WTC11 (cell line): Measurements from ENCODE around the gene EMC10. TPM values are rescaled to one million over a fixed set of nuclear protein-coding genes. Genes with fewer than 3 reads are reported as not detected.
A peak's percentile ranks its signal among the peaks of the same experiment; 100 is the strongest.

Experiments
- ATAC-seq: fragments of 200-7000 bp; cut with Tn5 transposase; 2 replicates; pipeline ENCODE4 v1.10.0; 2021; ENCODE audit warnings: mild to moderate bottlenecking, moderate library complexity
- CTCF ChIA-PET: fragments of 300-600 bp; sonication (Branson Sonifier 250); formaldehyde crosslinking; loops from one replicate; lab custom pipeline; 2021; ENCODE audit warnings: antibody characterized with exemption; lab: Charles Lee
- POLR2A ChIA-PET: fragments of 350-600 bp; sonication (Branson Sonifier 250); formaldehyde crosslinking; loops from one replicate; lab custom pipeline; 2021; ENCODE audit warnings: antibody characterized with exemption; lab: Charles Lee
- DNase-seq: peaks from one replicate; pipeline ENCODE4 v3.0.0; 2021; ENCODE audit warnings: low spot score
- H3K27ac Mint-ChIP-seq: 2 replicates; pipeline ENCODE4 v1.8.0; 2021; ENCODE audit warnings: mixed read lengths
- H3K27me3 Mint-ChIP-seq: 2 replicates; pipeline ENCODE4 v1.8.0; 2021; ENCODE audit warnings: low read depth, mild to moderate bottlenecking, moderate library complexity, mixed read lengths
- H3K36me3 Mint-ChIP-seq: 2 replicates; pipeline ENCODE4 v1.8.0; 2021; ENCODE audit warnings: mixed read lengths
- H3K4me1 Mint-ChIP-seq: 2 replicates; pipeline ENCODE4 v1.8.0; 2022; ENCODE audit warnings: mixed read lengths
- H3K4me3 Mint-ChIP-seq: 2 replicates; pipeline ENCODE4 v1.8.0; 2021; ENCODE audit warnings: mild to moderate bottlenecking, moderate library complexity, mixed read lengths
- H3K9me3 Mint-ChIP-seq: 2 replicates; pipeline ENCODE4 v1.8.0; 2021; ENCODE audit warnings: mixed read lengths
- ELF4 ChIP-seq: sonication (generic); formaldehyde crosslinking; IDR thresholded peaks from 2 replicates; pipeline ENCODE4 v1.8.1; 2022; ENCODE audit warnings: low read depth, mild to moderate bottlenecking, moderate library complexity, missing genetic modification reagents
- EMX1 ChIP-seq: fragments of 250-450 bp; sonication (Bioruptor Pico); IDR thresholded peaks from 2 replicates; pipeline ENCODE4 v1.8.0; 2021; ENCODE audit warnings: mild to moderate bottlenecking
- FOXK1 ChIP-seq: sonication (generic); formaldehyde crosslinking; IDR thresholded peaks from 2 replicates; pipeline ENCODE4 v1.8.0; 2022; ENCODE audit warnings: mild to moderate bottlenecking, moderate library complexity, missing genetic modification reagents
- FOXP1 ChIP-seq: sonication (generic); formaldehyde crosslinking; IDR thresholded peaks from 2 replicates; pipeline ENCODE4 v1.8.0; 2022; ENCODE audit warnings: missing genetic modification reagents, mild to moderate bottlenecking, moderate library complexity, borderline replicate concordance
- GTF2I ChIP-seq: fragments of 250-450 bp; sonication (Bioruptor Pico); conservative IDR thresholded peaks from 2 replicates; pipeline ENCODE4 v1.4.0; 2021; ENCODE audit warnings: mild to moderate bottlenecking
- MXD4 ChIP-seq: fragments of 250-450 bp; sonication (Bioruptor Pico); IDR thresholded peaks from 2 replicates; pipeline ENCODE4 v1.8.0; 2021; ENCODE audit warnings: mild to moderate bottlenecking, moderate library complexity, borderline replicate concordance
- NFATC4 ChIP-seq: fragments of 250-450 bp; sonication (Bioruptor Pico); IDR thresholded peaks from 2 replicates; pipeline ENCODE4 v1.9.0; 2021; ENCODE audit warnings: mild to moderate bottlenecking
- NFYB ChIP-seq: sonication (generic); formaldehyde crosslinking; conservative IDR thresholded peaks from 2 replicates; pipeline ENCODE4 v1.8.0; 2022; ENCODE audit warnings: low read depth, missing genetic modification reagents
- NR2C2 ChIP-seq: sonication (generic); formaldehyde crosslinking; IDR thresholded peaks from 2 replicates; pipeline ENCODE4 v1.8.0; 2022; ENCODE audit warnings: mild to moderate bottlenecking, missing genetic modification reagents
- NR3C1 ChIP-seq: sonication (generic); formaldehyde crosslinking; conservative IDR thresholded peaks from 2 replicates; pipeline ENCODE4 v1.8.1; 2023; ENCODE audit warnings: low read depth, mild to moderate bottlenecking, missing genetic modification reagents
- TCF7 ChIP-seq: sonication (generic); formaldehyde crosslinking; IDR thresholded peaks from 2 replicates; pipeline ENCODE4 v1.8.0; 2022; ENCODE audit warnings: mild to moderate bottlenecking, low read depth, missing genetic modification reagents, moderate library complexity
- TEAD1 ChIP-seq: sonication (generic); formaldehyde crosslinking; IDR thresholded peaks from 2 replicates; pipeline ENCODE4 v1.8.0; 2022; ENCODE audit warnings: mild to moderate bottlenecking, missing genetic modification reagents
- ZNF396 ChIP-seq: fragments of 250-450 bp; sonication (Bioruptor Pico); IDR thresholded peaks from 2 replicates; pipeline ENCODE4 v1.8.0; 2021; ENCODE audit warnings: mild to moderate bottlenecking, moderate library complexity, borderline replicate concordance
- ZNF671 ChIP-seq: fragments of 250-450 bp; sonication (Bioruptor Pico); IDR thresholded peaks from 2 replicates; pipeline ENCODE4 v1.8.0; 2021; ENCODE audit warnings: mild to moderate bottlenecking
- total RNA-seq: library from RNA; stranded (reverse); gene quantifications from 3 replicates; pipeline ENCODE4 v1.2.3, GENCODE V29; 2021
- TF ChIP-seq, protein P1 (sequence below): sonication (generic); formaldehyde crosslinking; IDR thresholded peaks from 2 replicates; pipeline ENCODE4 v1.8.0; 2022; ENCODE audit warnings: missing genetic modification reagents
- TF ChIP-seq, protein P2 (sequence below): sonication (generic); formaldehyde crosslinking; IDR thresholded peaks from 2 replicates; pipeline ENCODE4 v1.8.0; 2023; ENCODE audit warnings: missing genetic modification reagents
- TF ChIP-seq, protein P3 (sequence below): fragments of 250-450 bp; sonication (Bioruptor Pico); IDR thresholded peaks from 2 replicates; pipeline ENCODE4 v2.1.2; 2022; ENCODE audit warnings: mild to moderate bottlenecking, moderate library complexity
- TF ChIP-seq, protein P4 (sequence below): sonication (generic); formaldehyde crosslinking; IDR thresholded peaks from 2 replicates; pipeline ENCODE4 v1.8.0; 2023; ENCODE audit warnings: missing genetic modification reagents, mild to moderate bottlenecking, borderline replicate concordance
- TF ChIP-seq, protein P5 (sequence below): sonication (generic); formaldehyde crosslinking; IDR thresholded peaks from 2 replicates; pipeline ENCODE4 v1.8.1; 2023; ENCODE audit warnings: mild to moderate bottlenecking, missing genetic modification reagents, moderate library complexity

EMC10 gene
- total RNA-seq, 1 experiment from 2014 or later = 114 TPM

DNA sequence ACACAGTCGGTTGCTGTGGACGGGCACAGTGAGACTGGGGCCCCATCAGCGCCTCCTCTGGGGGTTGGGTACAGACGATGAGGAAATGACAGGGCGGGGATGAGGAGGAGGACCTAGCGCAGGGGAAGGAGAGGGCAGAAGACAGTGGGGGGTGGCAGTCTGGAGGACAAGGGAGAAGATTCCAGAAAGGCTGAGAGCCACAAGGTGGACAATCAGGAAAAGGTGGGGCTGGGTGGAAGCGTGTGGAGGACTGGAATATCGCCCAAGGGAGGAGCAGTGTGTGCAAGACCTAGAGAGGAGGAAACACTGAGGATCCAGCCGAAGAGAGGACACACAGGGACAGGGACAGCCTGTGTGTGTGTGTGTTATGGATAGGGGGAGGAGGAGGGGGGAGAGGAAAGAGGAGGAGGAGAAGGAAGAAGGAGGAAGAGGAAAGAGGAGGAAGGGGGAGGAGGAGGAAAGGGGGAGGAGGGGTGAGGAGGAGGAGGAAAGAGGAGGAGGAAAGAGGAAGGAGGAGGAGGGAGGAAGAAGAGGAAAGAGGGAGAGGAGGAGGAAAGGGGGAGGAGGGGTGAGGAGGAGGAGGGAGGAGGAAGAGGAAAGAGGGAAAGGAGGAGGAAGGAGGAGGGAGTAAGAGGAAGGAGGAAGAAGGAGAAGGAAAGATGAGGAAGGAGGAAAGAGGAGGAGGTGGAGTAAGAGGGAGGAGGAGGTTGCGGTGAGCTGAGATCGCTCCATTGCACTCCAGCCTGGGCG is 16.2 kb downstream of the EMC10 start:
- H3K4me3 Mint-ChIP-seq = 0 out of 2 replicates have a peak overlapping the region, but pooled peaks have one; percentile 20
- H3K36me3 Mint-ChIP-seq = peaks cover 7% of the 10 kb centered on the region; the same call in 1 of the 2 replicates
- ATAC-seq (peak; percentile 62), DNase-seq (no peak)
- peaks cover 91% of the 10 kb centered on the region for H3K27me3 Mint-ChIP-seq
- peaks cover 7% of the 10 kb centered on the region; the same call in 1 of the 2 replicates for H3K9me3 Mint-ChIP-seq
- POLR2A ChIA-PET = no interaction called here
- TF ChIP-seq NFYB (CRISPR knock-in tag) = no peak
- TF ChIP-seq FOXK1 (CRISPR knock-in tag) = no peak
- TF ChIP-seq, protein P1, sequence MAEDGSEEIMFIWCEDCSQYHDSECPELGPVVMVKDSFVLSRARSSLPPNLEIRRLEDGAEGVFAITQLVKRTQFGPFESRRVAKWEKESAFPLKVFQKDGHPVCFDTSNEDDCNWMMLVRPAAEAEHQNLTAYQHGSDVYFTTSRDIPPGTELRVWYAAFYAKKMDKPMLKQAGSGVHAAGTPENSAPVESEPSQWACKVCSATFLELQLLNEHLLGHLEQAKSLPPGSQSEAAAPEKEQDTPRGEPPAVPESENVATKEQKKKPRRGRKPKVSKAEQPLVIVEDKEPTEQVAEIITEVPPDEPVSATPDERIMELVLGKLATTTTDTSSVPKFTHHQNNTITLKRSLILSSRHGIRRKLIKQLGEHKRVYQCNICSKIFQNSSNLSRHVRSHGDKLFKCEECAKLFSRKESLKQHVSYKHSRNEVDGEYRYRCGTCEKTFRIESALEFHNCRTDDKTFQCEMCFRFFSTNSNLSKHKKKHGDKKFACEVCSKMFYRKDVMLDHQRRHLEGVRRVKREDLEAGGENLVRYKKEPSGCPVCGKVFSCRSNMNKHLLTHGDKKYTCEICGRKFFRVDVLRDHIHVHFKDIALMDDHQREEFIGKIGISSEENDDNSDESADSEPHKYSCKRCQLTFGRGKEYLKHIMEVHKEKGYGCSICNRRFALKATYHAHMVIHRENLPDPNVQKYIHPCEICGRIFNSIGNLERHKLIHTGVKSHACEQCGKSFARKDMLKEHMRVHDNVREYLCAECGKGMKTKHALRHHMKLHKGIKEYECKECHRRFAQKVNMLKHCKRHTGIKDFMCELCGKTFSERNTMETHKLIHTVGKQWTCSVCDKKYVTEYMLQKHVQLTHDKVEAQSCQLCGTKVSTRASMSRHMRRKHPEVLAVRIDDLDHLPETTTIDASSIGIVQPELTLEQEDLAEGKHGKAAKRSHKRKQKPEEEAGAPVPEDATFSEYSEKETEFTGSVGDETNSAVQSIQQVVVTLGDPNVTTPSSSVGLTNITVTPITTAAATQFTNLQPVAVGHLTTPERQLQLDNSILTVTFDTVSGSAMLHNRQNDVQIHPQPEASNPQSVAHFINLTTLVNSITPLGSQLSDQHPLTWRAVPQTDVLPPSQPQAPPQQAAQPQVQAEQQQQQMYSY (CRISPR knock-in tag) = no peak
- TF ChIP-seq, all 79 proteins: peak for 0
- CTCF ChIA-PET = interaction anchor here (0.6 kb wide), 1 partner anchor 172 kb away, joined by 3 read pairs; no protein-coding TSS in a partner anchor
- Mint-ChIP-seq H3K27ac (no peak overlapping the region), H3K4me1 (peaks cover 36% of the 10 kb centered on the region)

DNA sequence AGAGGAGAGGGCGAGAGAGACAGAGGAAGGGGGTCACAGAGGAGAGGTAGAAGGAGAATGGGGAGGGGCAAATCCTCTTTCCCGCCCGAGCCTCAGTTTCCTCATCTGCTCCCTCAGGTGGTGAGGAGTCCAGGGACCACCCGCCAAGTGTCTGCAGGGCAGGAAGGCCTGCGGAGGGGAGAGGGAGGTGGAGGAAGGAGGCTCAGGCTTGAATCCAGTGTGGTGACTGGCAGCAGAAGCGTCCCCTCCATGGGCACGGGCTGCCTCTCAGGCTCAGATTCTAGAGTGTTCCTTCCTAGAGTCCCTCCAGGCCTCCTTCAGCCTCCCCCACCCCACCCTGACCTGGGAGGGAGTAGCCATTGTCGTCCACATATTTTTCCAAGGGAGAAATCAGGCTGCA is 16.9 kb downstream of the EMC10 start:
- H3K9me3 Mint-ChIP-seq = peaks cover 7% of the 10 kb centered on the region; the same call in 1 of the 2 replicates
- peaks cover 7% of the 10 kb centered on the region; the same call in 1 of the 2 replicates for H3K36me3 Mint-ChIP-seq
- H3K27ac Mint-ChIP-seq = no peak overlapping the region
- TF ChIP-seq TEAD1 (no peak), NR2C2 (CRISPR knock-in tag) (no peak), ZNF396 (CRISPR knock-in tag) (no peak), TCF7 (CRISPR knock-in tag) (no peak), ELF4 (CRISPR knock-in tag) (no peak), ZNF671 (no peak), EMX1 (CRISPR knock-in tag) (no peak), NFATC4 (CRISPR knock-in tag) (no peak), FOXP1 (no peak), GTF2I (no peak), MXD4 (CRISPR knock-in tag) (no peak), NR3C1 (no peak), FOXK1 (CRISPR knock-in tag) (no peak)
- TF ChIP-seq, protein P2, sequence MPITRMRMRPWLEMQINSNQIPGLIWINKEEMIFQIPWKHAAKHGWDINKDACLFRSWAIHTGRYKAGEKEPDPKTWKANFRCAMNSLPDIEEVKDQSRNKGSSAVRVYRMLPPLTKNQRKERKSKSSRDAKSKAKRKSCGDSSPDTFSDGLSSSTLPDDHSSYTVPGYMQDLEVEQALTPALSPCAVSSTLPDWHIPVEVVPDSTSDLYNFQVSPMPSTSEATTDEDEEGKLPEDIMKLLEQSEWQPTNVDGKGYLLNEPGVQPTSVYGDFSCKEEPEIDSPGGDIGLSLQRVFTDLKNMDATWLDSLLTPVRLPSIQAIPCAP (CRISPR knock-in tag) = no peak
- TF ChIP-seq, protein P3, sequence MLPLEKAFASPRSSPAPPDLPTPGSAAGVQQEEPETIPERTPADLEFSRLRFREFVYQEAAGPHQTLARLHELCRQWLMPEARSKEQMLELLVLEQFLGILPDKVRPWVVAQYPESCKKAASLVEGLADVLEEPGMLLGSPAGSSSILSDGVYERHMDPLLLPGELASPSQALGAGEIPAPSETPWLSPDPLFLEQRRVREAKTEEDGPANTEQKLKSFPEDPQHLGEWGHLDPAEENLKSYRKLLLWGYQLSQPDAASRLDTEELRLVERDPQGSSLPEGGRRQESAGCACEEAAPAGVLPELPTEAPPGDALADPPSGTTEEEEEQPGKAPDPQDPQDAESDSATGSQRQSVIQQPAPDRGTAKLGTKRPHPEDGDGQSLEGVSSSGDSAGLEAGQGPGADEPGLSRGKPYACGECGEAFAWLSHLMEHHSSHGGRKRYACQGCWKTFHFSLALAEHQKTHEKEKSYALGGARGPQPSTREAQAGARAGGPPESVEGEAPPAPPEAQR = no peak
- TF ChIP-seq, protein P4, sequence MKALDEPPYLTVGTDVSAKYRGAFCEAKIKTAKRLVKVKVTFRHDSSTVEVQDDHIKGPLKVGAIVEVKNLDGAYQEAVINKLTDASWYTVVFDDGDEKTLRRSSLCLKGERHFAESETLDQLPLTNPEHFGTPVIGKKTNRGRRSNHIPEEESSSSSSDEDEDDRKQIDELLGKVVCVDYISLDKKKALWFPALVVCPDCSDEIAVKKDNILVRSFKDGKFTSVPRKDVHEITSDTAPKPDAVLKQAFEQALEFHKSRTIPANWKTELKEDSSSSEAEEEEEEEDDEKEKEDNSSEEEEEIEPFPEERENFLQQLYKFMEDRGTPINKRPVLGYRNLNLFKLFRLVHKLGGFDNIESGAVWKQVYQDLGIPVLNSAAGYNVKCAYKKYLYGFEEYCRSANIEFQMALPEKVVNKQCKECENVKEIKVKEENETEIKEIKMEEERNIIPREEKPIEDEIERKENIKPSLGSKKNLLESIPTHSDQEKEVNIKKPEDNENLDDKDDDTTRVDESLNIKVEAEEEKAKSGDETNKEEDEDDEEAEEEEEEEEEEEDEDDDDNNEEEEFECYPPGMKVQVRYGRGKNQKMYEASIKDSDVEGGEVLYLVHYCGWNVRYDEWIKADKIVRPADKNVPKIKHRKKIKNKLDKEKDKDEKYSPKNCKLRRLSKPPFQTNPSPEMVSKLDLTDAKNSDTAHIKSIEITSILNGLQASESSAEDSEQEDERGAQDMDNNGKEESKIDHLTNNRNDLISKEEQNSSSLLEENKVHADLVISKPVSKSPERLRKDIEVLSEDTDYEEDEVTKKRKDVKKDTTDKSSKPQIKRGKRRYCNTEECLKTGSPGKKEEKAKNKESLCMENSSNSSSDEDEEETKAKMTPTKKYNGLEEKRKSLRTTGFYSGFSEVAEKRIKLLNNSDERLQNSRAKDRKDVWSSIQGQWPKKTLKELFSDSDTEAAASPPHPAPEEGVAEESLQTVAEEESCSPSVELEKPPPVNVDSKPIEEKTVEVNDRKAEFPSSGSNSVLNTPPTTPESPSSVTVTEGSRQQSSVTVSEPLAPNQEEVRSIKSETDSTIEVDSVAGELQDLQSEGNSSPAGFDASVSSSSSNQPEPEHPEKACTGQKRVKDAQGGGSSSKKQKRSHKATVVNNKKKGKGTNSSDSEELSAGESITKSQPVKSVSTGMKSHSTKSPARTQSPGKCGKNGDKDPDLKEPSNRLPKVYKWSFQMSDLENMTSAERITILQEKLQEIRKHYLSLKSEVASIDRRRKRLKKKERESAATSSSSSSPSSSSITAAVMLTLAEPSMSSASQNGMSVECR (CRISPR knock-in tag) = no peak
- TF ChIP-seq, protein P5, sequence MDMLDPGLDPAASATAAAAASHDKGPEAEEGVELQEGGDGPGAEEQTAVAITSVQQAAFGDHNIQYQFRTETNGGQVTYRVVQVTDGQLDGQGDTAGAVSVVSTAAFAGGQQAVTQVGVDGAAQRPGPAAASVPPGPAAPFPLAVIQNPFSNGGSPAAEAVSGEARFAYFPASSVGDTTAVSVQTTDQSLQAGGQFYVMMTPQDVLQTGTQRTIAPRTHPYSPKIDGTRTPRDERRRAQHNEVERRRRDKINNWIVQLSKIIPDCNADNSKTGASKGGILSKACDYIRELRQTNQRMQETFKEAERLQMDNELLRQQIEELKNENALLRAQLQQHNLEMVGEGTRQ (CRISPR knock-in tag) = no peak
- DNase-seq (no peak), ATAC-seq (no peak)
- ChIA-PET POLR2A (no interaction called here), CTCF (interaction anchor here (1.4 kb wide), 1 partner anchor 136 kb away, joined by 3 read pairs; no protein-coding TSS in a partner anchor)
- H3K27me3 Mint-ChIP-seq = peaks cover 84% of the 10 kb centered on the region
- no peak overlapping the region for H3K4me3 Mint-ChIP-seq
- peaks cover 33% of the 10 kb centered on the region for H3K4me1 Mint-ChIP-seq
